Nephron (organoid): ENCODE data around the gene JPT2.

Source experiments
- H3K27ac Mint-ChIP-seq, 3 experiments: 2 replicates each; pipeline ENCODE4 v1.8.0; 2020; ENCODE audit warnings: mixed read lengths in 3 of 3, mild to moderate bottlenecking in 2 of 3, moderate library complexity in 1 of 3
- H3K27me3 Mint-ChIP-seq: 2 replicates; pipeline ENCODE4 v1.8.0; 2021; ENCODE audit warnings: low read depth, mild to moderate bottlenecking, moderate library complexity, mixed read lengths
- H3K36me3 Mint-ChIP-seq: 2 replicates; pipeline ENCODE4 v1.8.0; 2020; ENCODE audit warnings: low read depth, mixed read lengths
- H3K4me1 Mint-ChIP-seq: 2 replicates; pipeline ENCODE4 v1.8.0; 2020; ENCODE audit warnings: mixed read lengths
- H3K4me3 Mint-ChIP-seq, 3 experiments: 2 replicates each; pipeline ENCODE4 v1.8.0; 2020; ENCODE audit warnings: mild to moderate bottlenecking in 3 of 3, mixed read lengths in 3 of 3, moderate library complexity in 2 of 3
- H3K9me3 Mint-ChIP-seq: 2 replicates; pipeline ENCODE4 v1.8.0; 2020; ENCODE audit warnings: mixed read lengths
- TF ChIP-seq, protein P1 (sequence below), 3 experiments: fragments of 200-600 bp; sonication (generic); IDR thresholded peaks; one replicate each; pipeline ENCODE4 v1.5.0; 2021; ENCODE audit warnings: antibody characterized with exemption in 3 of 3; ENCODE audit not compliant: unreplicated experiment in 3 of 3

The JPT2 gene

DNA sequence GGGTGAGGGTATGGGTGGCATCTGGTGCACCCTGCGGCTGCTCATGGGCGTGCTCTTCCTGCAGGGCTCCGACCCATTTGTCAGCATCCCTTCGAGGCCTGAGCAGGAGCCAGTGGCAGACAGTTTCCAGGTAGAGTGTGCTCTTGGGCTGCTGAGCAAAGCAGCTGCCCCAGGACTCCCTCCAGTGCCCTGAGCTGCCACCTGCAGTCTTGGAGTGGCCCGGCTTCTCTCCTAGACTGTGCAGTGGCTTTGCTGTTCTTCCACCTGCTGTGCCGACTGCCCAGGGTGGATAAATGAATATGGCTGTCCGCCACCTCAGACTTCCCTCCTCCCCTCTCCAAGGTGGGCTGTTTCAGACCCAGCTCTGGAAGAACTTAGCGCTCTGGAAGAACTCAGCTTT, 10.8 kb upstream of the JPT2 start:
- Mint-ChIP-seq H3K9me3 (no peaks in the 10 kb centered on the region), H3K36me3 (peaks cover 59% of the 10 kb centered on the region), H3K4me1 (no peaks in the 10 kb centered on the region), H3K27me3 (no peaks in the 10 kb centered on the region), H3K27ac (no peak overlapping the region), H3K4me3 (no peak overlapping the region)
- TF ChIP-seq, protein P1, sequence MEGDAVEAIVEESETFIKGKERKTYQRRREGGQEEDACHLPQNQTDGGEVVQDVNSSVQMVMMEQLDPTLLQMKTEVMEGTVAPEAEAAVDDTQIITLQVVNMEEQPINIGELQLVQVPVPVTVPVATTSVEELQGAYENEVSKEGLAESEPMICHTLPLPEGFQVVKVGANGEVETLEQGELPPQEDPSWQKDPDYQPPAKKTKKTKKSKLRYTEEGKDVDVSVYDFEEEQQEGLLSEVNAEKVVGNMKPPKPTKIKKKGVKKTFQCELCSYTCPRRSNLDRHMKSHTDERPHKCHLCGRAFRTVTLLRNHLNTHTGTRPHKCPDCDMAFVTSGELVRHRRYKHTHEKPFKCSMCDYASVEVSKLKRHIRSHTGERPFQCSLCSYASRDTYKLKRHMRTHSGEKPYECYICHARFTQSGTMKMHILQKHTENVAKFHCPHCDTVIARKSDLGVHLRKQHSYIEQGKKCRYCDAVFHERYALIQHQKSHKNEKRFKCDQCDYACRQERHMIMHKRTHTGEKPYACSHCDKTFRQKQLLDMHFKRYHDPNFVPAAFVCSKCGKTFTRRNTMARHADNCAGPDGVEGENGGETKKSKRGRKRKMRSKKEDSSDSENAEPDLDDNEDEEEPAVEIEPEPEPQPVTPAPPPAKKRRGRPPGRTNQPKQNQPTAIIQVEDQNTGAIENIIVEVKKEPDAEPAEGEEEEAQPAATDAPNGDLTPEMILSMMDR (IDR thresholded peaks at IDR 0.05; ENCODE audit: unreplicated experiment in 3 of 3), result no peak

DNA sequence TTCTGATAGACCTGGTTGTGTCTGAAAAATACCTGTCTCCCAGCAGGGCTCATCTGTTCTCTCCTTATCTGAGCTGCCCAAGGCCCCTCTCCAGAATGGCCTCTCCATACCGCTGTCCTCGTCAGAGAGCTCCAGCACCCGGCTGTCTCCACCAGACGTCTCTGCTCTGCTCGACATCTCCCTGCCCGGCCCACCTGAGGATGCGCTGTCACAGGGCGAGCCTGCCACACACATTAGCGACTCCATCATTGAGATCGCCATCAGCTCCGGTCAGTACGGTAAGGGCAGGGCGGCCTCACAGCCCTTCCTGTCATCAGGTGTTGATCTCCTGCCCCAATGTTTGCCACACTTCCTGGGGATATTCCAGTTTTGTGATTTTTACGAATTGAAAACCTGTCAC, 10.2 kb upstream of the JPT2 start:
- TF ChIP-seq, protein P1 (IDR thresholded peaks at IDR 0.05; ENCODE audit: unreplicated experiment in 3 of 3), result no peak
- H3K9me3 Mint-ChIP-seq, result no peaks in the 10 kb centered on the region
- no peak overlapping the region for H3K4me3 Mint-ChIP-seq
- H3K4me1 Mint-ChIP-seq, result no peaks in the 10 kb centered on the region
- peaks cover 59% of the 10 kb centered on the region for H3K36me3 Mint-ChIP-seq
- no peak overlapping the region for H3K27ac Mint-ChIP-seq
- H3K27me3 Mint-ChIP-seq, result no peaks in the 10 kb centered on the region

DNA sequence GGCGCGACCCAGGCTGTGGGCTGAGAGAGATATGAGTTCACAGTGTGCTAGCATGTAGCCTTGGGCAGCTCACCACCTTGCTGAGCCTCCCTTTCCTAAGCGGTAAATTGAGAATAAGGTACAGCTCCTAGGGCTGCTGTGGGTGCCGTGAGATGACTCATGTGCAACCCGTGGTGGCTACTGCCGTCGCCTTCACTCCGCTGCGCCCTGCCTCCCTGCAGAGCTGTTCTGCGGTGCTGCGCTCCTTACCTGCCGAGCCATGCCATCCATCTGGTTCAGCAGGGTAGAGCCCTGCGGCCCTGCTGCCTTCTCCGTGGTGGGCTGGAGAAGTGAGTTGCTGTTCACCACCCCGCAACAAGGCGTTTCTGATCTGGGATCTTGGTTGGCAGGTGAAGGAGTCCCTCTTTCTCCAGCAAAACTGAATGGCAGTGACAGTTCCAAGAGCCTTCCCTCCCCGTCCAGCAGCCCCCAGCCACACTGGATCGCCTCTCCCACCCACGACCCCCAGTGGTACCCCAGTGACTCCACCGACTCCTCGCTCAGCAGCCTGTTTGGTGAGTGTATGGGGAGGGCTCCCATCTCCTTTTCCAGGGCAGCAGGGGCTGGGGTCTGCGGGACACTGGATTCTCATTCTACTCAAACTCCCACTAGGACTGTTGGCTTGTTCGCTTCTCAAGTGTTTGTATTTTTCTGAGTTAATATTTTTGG, 9.3 kb upstream of the JPT2 start:
- TF ChIP-seq, protein P1 (IDR thresholded peaks at IDR 0.05; ENCODE audit: unreplicated experiment in 3 of 3), result no peak
- no peaks in the 10 kb centered on the region for H3K4me1 Mint-ChIP-seq
- H3K9me3 Mint-ChIP-seq, result no peaks in the 10 kb centered on the region
- peaks cover 59% of the 10 kb centered on the region for H3K36me3 Mint-ChIP-seq
- no peak overlapping the region for H3K4me3 Mint-ChIP-seq
- H3K27ac Mint-ChIP-seq, result no peak overlapping the region
- H3K27me3 Mint-ChIP-seq, result no peaks in the 10 kb centered on the region

DNA sequence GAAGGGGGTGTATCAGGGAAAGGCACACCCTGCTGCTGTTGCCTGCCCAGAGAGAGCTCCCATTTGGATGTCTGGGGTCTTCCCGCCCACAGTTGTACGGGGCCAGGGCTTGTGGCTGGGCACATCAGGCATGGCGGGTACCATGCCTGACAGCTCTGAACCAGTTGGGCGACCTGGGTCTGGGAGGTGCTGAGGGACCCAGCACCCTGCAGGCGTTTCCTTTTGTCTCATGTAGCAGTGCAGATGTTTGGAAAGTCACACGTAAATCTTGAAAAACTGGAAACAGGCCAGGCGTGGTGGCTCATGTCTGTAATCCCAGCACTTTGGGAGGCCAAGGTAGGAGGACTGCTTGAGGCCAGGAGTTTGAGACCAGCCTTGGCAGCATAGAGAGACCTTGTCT, 8.4 kb upstream of the JPT2 start:
- no peaks in the 10 kb centered on the region for H3K4me1 Mint-ChIP-seq
- H3K36me3 Mint-ChIP-seq, result peaks cover 63% of the 10 kb centered on the region
- TF ChIP-seq, protein P1 (IDR thresholded peaks at IDR 0.05; ENCODE audit: unreplicated experiment in 3 of 3), result no peak
- H3K27me3 Mint-ChIP-seq, result no peaks in the 10 kb centered on the region
- H3K4me3 Mint-ChIP-seq, result no peak overlapping the region
- no peaks in the 10 kb centered on the region for H3K9me3 Mint-ChIP-seq
- H3K27ac Mint-ChIP-seq, result no peak overlapping the region

DNA sequence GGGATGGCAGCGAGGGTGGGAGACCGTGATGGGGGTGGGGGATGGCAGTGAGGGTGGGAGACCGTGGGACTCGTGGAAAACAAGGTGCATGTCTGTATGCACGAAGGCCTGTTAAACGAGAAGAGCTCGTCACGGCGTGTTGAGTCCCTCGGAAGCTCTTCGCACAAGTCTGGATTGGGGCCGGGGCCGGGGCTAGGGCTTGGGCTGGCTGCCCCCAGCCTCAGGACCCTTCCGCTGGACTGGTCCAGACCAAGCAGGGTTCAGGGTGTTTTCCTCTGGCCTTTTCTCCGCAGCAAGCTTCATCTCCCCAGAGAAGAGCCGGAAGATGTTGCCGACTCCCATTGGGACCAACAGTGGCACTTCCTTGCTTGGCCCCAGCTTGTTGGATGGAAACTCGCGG, 7.7 kb upstream of the JPT2 start:
- no peaks in the 10 kb centered on the region for H3K4me1 Mint-ChIP-seq
- no peaks in the 10 kb centered on the region for H3K9me3 Mint-ChIP-seq
- TF ChIP-seq, protein P1 (IDR thresholded peaks at IDR 0.05; ENCODE audit: unreplicated experiment in 3 of 3), result no peak
- H3K36me3 Mint-ChIP-seq, result peaks cover 65% of the 10 kb centered on the region
- no peaks in the 10 kb centered on the region for H3K27me3 Mint-ChIP-seq
- H3K4me3 Mint-ChIP-seq, result no peak overlapping the region
- H3K27ac Mint-ChIP-seq, result no peak overlapping the region

DNA sequence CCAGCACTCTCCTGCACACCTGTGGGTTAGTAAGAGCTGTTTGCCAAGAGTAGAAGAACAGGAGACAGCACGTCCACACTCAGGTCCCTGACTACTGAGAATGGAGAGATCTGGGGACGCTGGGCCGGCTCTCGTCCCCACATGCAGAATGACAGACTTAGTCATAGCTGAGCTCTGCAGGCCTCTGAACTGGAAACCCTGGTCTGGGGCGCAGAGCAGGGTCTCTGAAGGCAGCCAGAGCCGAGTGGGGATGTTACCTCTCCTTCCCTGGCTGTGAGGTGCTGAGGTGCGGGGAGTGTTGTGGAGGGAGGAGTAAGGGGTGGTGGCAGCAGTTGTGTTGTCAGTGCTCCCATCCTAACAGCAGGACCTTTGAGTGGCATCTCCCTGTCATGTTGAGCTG, 7.2 kb upstream of the JPT2 start:
- H3K27me3 Mint-ChIP-seq, result no peaks in the 10 kb centered on the region
- H3K9me3 Mint-ChIP-seq, result no peaks in the 10 kb centered on the region
- no peaks in the 10 kb centered on the region for H3K4me1 Mint-ChIP-seq
- peaks cover 68% of the 10 kb centered on the region for H3K36me3 Mint-ChIP-seq
- H3K27ac Mint-ChIP-seq, result no peak overlapping the region
- TF ChIP-seq, protein P1 (IDR thresholded peaks at IDR 0.05; ENCODE audit: unreplicated experiment in 3 of 3), result no peak
- H3K4me3 Mint-ChIP-seq, result no peak overlapping the region
